Measurements from ENCODE around the gene CWC27. TPM values are rescaled to one million over a fixed set of nuclear protein-coding genes. Genes with fewer than 3 reads are reported as not detected.

CWC27 gene
- total RNA-seq, 4 donors from 2014 or later: 8.8 to 38.1 (median 17.6) TPM

DNA sequence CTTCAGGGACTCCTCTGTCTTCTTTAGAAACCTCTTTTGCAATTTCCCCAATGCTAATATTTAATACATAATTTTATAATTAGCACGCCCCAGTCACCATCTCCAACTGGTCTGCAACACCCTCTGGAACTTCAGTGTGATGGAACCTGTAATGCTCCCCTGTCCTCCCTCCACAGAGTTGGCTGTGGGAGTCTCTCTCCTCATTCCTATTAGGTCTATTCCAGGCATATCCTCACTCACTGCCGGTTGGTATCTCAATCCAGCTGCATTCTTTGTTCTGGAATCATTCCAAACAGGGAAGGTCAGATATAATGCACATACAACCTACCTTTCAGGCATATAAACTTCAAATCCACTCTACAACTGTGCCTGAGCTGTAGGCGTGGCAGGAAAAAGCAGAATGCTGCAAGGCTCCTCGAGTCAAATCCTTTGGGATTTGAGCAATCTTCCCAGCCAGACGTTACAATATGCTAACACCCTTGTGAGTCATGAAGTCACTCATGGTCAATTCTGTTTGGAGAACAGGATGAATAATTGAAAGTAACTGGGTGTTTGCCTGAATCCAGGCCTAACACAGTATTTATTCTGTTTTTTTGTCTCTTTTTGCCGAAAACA lies 293.8 kb downstream of the CWC27 start:
- no peaks in the 10 kb centered on the region for H3K27me3 ChIP-seq
- no peaks in the 10 kb centered on the region for H3K36me3 ChIP-seq
- peaks cover 0 to 23% (median 12%) of the 10 kb centered on the region in 4 donors for H3K4me1 ChIP-seq
- peak; percentile 27 to 61 for DNase-seq (ENCODE audit: low spot score in 2 of 2)
- H3K4me3 ChIP-seq: no peak overlapping the region
- TF ChIP-seq EP300 (IDR thresholded peaks at IDR 0.05): peak in 1 of 2 donors; percentile 80
- no peak for TF ChIP-seq POLR2A (IDR thresholded peaks at IDR 0.05)
- H3K9me3 ChIP-seq: no peaks in the 10 kb centered on the region
- 56 to 59% methylated on average over 6 of the region's 6 CpGs for WGBS, 2 donors
- H3K27ac ChIP-seq: peak overlapping the region in 2 of 4 donors; percentile 72 to 81

GRCh38 chr5:65065001-65065511 lies 296.3 kb downstream of the CWC27 start:
- no peaks in the 10 kb centered on the region for H3K36me3 ChIP-seq
- H3K4me1 ChIP-seq: peaks cover 0 to 23% (median 12%) of the 10 kb centered on the region in 4 donors
- H3K27ac ChIP-seq: no peak overlapping the region
- no peaks in the 10 kb centered on the region for H3K27me3 ChIP-seq
- no peak for TF ChIP-seq EP300 (IDR thresholded peaks at IDR 0.05)
- DNase-seq (ENCODE audit: low spot score in 2 of 2): no peak
- 86 to 98% methylated on average over 2 of the region's 2 CpGs for WGBS, 2 donors
- H3K9me3 ChIP-seq: no peaks in the 10 kb centered on the region
- H3K4me3 ChIP-seq: no peak overlapping the region

DNA sequence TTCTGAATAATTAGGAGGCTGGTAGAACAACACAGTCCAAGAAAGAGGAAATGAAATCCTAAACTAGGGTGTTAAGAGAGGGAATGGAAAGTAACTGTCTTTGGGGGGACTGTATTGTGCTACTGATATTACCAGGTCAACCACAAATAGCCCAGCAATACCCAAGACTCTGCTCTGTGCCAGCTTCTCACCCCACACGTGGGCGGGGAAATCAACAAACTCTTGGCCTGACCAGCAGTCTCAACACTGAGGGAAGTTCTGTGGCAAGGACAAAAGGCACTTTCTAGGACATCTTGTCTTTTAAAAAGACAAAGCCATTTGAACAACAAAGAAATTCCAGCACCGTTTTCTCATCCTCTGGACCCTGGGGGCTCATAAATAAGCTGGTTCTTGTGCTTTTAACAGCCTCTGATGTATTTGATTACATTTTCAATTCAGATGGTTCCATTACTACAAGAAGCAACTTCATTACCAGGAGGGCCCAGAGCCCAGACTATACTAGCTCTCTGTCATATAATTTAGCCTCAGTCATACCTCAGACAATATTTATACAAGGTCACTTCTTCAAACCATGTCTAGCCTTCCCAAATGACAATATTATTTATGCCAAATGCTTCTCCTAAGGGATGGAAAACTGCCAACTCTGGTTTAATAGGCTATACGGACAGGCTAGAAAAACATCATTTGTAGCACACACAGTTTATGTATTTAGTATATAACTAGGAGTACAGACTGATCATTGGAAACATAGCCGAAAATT lies 297.8 kb downstream of the CWC27 start:
- Histone ChIP-seq H3K27me3 (no peaks in the 10 kb centered on the region), H3K4me3 (no peak overlapping the region), H3K27ac (peak overlapping the region in 2 of 4 donors; percentile 17 to 51), H3K9me3 (no peaks in the 10 kb centered on the region), H3K36me3 (no peaks in the 10 kb centered on the region), H3K4me1 (peaks cover 0 to 23% (median 12%) of the 10 kb centered on the region in 4 donors)
- no peak for DNase-seq (ENCODE audit: low spot score in 2 of 2)
- 32 to 33% methylated on average over 5 of the region's 5 CpGs for WGBS, 2 donors
- TF ChIP-seq POLR2A (IDR thresholded peaks at IDR 0.05): no peak
- peak in 1 of 2 donors; percentile 25 for TF ChIP-seq EP300 (IDR thresholded peaks at IDR 0.05)

GRCh38 chr5:65067147-65067506 lies 298.4 kb downstream of the CWC27 start:
- Histone ChIP-seq H3K4me3 (no peak overlapping the region), H3K27ac (peak overlapping the region in 2 of 4 donors; percentile 17 to 51), H3K9me3 (no peaks in the 10 kb centered on the region), H3K4me1 (peaks cover 0 to 22% (median 12%) of the 10 kb centered on the region in 4 donors), H3K36me3 (no peaks in the 10 kb centered on the region), H3K27me3 (no peaks in the 10 kb centered on the region)
- no peak for DNase-seq (ENCODE audit: low spot score in 2 of 2)
- TF ChIP-seq EP300 (IDR thresholded peaks at IDR 0.05): no peak
- TF ChIP-seq, protein P1, sequence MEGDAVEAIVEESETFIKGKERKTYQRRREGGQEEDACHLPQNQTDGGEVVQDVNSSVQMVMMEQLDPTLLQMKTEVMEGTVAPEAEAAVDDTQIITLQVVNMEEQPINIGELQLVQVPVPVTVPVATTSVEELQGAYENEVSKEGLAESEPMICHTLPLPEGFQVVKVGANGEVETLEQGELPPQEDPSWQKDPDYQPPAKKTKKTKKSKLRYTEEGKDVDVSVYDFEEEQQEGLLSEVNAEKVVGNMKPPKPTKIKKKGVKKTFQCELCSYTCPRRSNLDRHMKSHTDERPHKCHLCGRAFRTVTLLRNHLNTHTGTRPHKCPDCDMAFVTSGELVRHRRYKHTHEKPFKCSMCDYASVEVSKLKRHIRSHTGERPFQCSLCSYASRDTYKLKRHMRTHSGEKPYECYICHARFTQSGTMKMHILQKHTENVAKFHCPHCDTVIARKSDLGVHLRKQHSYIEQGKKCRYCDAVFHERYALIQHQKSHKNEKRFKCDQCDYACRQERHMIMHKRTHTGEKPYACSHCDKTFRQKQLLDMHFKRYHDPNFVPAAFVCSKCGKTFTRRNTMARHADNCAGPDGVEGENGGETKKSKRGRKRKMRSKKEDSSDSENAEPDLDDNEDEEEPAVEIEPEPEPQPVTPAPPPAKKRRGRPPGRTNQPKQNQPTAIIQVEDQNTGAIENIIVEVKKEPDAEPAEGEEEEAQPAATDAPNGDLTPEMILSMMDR (IDR thresholded peaks at IDR 0.05): no peak
- no peak for TF ChIP-seq POLR2A (IDR thresholded peaks at IDR 0.05)
- WGBS, 2 donors: 96 to 100% methylated on average over 1 of the region's 1 CpG

Other genes with a start within 250 kb of the CWC27 start
- gene SHISAL2B, start 78.4 kb upstream of the CWC27 start, total RNA-seq: not detected
- gene SREK1IP1, start 239 bp upstream of the CWC27 start, total RNA-seq: 10 to 100 TPM in 2 of 4 donors, 1 to 10 TPM in 2; 7.5 to 11.6 (median 10.2) TPM